ENCODE data around the gene TRAF3. TPM values are rescaled to one million over a fixed set of nuclear protein-coding genes. Genes with fewer than 3 reads are reported as not detected.

Gene TRAF3
- 19.5 and 23.3 TPM in 2 replicates for total RNA-seq

GRCh38 chr14:102776761-102777710, at the start of gene TRAF3:
TSS of gene TRAF3 (plus strand) at chr14:102777449. CDS start at chr14:102870202, 92,753 bp downstream.
- DNase-seq (ENCODE audit: insufficient read length, low spot score, missing footprints) = peak; percentile 100
- no peak for TF ChIP-seq CTCF (IDR thresholded peaks at IDR 0.05; ENCODE audit: extremely low read depth, low read depth, low read length)
- no peaks in the 10 kb centered on the region for H3K27me3 ChIP-seq (ENCODE audit: insufficient read depth, low read length)

GRCh38 chr14:102728501-102728900, 48.7 kb upstream of the TRAF3 start:
- Histone ChIP-seq H3K27ac (ENCODE audit: low read depth, low read length) (no peak overlapping the region), H3K4me2 (ENCODE audit: insufficient read depth, low read length) (no peak overlapping the region), H3K79me2 (ENCODE audit: insufficient read depth, low read length) (no peaks in the 10 kb centered on the region), H4K20me1 (ENCODE audit: insufficient read depth, low read length) (no peaks in the 10 kb centered on the region), H3K4me1 (ENCODE audit: insufficient read depth, low read length) (no peaks in the 10 kb centered on the region), H3K4me3 (ENCODE audit: insufficient read depth, low read length) (no peak overlapping the region), H3K36me3 (ENCODE audit: insufficient read depth, low read length) (peaks cover 36% of the 10 kb centered on the region), H3K9me3 (ENCODE audit: low read depth, low read length) (no peaks in the 10 kb centered on the region), H2AFZ (ENCODE audit: low read length) (no peak overlapping the region), H3K27me3 (ENCODE audit: insufficient read depth, low read length) (no peaks in the 10 kb centered on the region)
- TF ChIP-seq CTCF (IDR thresholded peaks at IDR 0.05; ENCODE audit: extremely low read depth, low read depth, low read length) = no peak
- DNase-seq (ENCODE audit: insufficient read length, low spot score, missing footprints) = no peak

More at GRCh38 chr14:102776761-102777710, at the start of gene TRAF3:
- Histone ChIP-seq H3K4me3 (ENCODE audit: insufficient read depth, low read length) (peak within 1 kb of the TSS; percentile 87), H3K27ac (ENCODE audit: low read depth, low read length) (peak within 1 kb of the TSS; percentile 53), H3K4me2 (ENCODE audit: insufficient read depth, low read length) (peak within 1 kb of the TSS; percentile 84), H3K9me3 (ENCODE audit: low read depth, low read length) (no peaks in the 10 kb centered on the region), H3K79me2 (ENCODE audit: insufficient read depth, low read length) (peaks cover 40% of the 10 kb centered on the region), H4K20me1 (ENCODE audit: insufficient read depth, low read length) (peaks cover 25% of the 10 kb centered on the region), H3K36me3 (ENCODE audit: insufficient read depth, low read length) (no peaks in the 10 kb centered on the region), H3K4me1 (ENCODE audit: insufficient read depth, low read length) (peaks cover 27% of the 10 kb centered on the region), H2AFZ (ENCODE audit: low read length) (peak within 1 kb of the TSS; percentile 77)

GRCh38 chr14:102729268-102729667, 48.0 kb upstream of the TRAF3 start:
- H3K4me2 ChIP-seq (ENCODE audit: insufficient read depth, low read length) = no peak overlapping the region
- H4K20me1 ChIP-seq (ENCODE audit: insufficient read depth, low read length) = no peaks in the 10 kb centered on the region
- peak; percentile 53 for DNase-seq (ENCODE audit: insufficient read length, low spot score, missing footprints)
- peaks cover 33% of the 10 kb centered on the region for H3K36me3 ChIP-seq (ENCODE audit: insufficient read depth, low read length)
- no peaks in the 10 kb centered on the region for H3K79me2 ChIP-seq (ENCODE audit: insufficient read depth, low read length)
- TF ChIP-seq CTCF (IDR thresholded peaks at IDR 0.05; ENCODE audit: extremely low read depth, low read depth, low read length) = no peak
- no peak overlapping the region for H3K27ac ChIP-seq (ENCODE audit: low read depth, low read length)
- H2AFZ ChIP-seq (ENCODE audit: low read length) = no peak overlapping the region
- no peak overlapping the region for H3K4me3 ChIP-seq (ENCODE audit: insufficient read depth, low read length)
- no peaks in the 10 kb centered on the region for H3K9me3 ChIP-seq (ENCODE audit: low read depth, low read length)
- H3K27me3 ChIP-seq (ENCODE audit: insufficient read depth, low read length) = no peaks in the 10 kb centered on the region
- H3K4me1 ChIP-seq (ENCODE audit: insufficient read depth, low read length) = no peaks in the 10 kb centered on the region

GRCh38 chr14:102729825-102730224, 47.4 kb upstream of the TRAF3 start:
- Histone ChIP-seq H3K36me3 (ENCODE audit: insufficient read depth, low read length) (peaks cover 28% of the 10 kb centered on the region), H4K20me1 (ENCODE audit: insufficient read depth, low read length) (no peaks in the 10 kb centered on the region), H2AFZ (ENCODE audit: low read length) (no peak overlapping the region), H3K27me3 (ENCODE audit: insufficient read depth, low read length) (no peaks in the 10 kb centered on the region), H3K4me2 (ENCODE audit: insufficient read depth, low read length) (no peak overlapping the region), H3K4me3 (ENCODE audit: insufficient read depth, low read length) (no peak overlapping the region), H3K4me1 (ENCODE audit: insufficient read depth, low read length) (no peaks in the 10 kb centered on the region), H3K79me2 (ENCODE audit: insufficient read depth, low read length) (no peaks in the 10 kb centered on the region), H3K9me3 (ENCODE audit: low read depth, low read length) (no peaks in the 10 kb centered on the region), H3K27ac (ENCODE audit: low read depth, low read length) (no peak overlapping the region)
- no peak for TF ChIP-seq CTCF (IDR thresholded peaks at IDR 0.05; ENCODE audit: extremely low read depth, low read depth, low read length)
- DNase-seq (ENCODE audit: insufficient read length, low spot score, missing footprints) = no peak
